ENCODE data around the gene EVPL.

EVPL gene

DNA sequence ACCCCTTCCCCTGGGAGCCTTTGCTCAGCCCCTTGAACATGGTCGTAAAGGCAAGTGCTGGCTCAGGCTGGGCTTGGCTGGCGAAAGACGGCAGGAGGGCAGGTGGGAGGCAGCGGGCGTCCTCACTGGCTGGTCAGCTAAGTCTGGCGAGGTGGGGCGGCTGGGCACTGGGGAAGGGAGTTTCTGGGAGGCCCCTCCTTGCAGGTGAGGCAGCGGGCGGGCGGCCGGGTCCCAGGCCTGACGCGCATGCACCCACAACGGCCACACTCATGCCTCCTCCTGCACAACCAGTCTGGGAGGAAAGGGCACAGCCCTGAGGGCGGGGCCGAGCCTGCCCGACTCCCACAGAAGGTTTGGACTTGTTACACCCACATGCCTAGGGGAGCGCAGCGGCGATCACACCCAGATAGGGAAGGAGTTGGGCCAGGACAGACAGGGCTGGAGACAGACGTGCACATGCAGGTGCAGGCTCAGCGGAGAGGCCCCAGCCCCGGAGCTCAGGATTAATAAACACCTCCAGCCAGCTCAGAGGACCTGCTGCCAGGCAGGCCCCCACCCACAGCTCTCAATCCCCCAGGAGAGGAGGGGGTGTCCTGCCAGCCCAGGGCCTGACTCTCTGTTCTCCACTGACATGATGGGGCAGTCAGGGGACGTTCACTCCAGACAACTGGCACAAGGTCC is at the start of gene EVPL:
TSS of gene EVPL (minus strand) at position 148 of the 681 bp plus-strand sequence. CDS start at position 40, 108 bp downstream.
- Histone ChIP-seq H4K20me1 (ENCODE audit: insufficient read depth, low read length, poor library complexity, severe bottlenecking) (no peaks in the 10 kb centered on the region), H3K9me3 (ENCODE audit: insufficient read depth, low read depth, low read length) (no peaks in the 10 kb centered on the region), H3K9me2 (replicated peaks; ENCODE audit: low read depth, low read length) (no peaks in the 10 kb centered on the region), H3F3A (ENCODE audit: low read depth) (peaks cover 5% of the 10 kb centered on the region; the same call in 1 of the 2 replicates), H3K27me3 (ENCODE audit: insufficient read depth, low read length, poor library complexity, severe bottlenecking) (no peaks in the 10 kb centered on the region), H3K4me2 (ENCODE audit: low read depth, low read length, poor library complexity, severe bottlenecking) (no peak within 1 kb of the TSS), H3K36me3 (ENCODE audit: insufficient read depth, low read length) (no peaks in the 10 kb centered on the region), H3K4me3 (ENCODE audit: low read length, poor library complexity, severe bottlenecking) (no peak within 1 kb of the TSS), H2AFZ (ENCODE audit: low read length) (no peak within 1 kb of the TSS), H3K9ac (ENCODE audit: low read depth, low read length, poor library complexity, severe bottlenecking) (no peak within 1 kb of the TSS), H3K4me1 (ENCODE audit: insufficient read depth, low read length, poor library complexity, severe bottlenecking) (peaks cover 24% of the 10 kb centered on the region), H3K79me2 (ENCODE audit: insufficient read depth, low read length) (no peaks in the 10 kb centered on the region)
- TF ChIP-seq, protein P1, sequence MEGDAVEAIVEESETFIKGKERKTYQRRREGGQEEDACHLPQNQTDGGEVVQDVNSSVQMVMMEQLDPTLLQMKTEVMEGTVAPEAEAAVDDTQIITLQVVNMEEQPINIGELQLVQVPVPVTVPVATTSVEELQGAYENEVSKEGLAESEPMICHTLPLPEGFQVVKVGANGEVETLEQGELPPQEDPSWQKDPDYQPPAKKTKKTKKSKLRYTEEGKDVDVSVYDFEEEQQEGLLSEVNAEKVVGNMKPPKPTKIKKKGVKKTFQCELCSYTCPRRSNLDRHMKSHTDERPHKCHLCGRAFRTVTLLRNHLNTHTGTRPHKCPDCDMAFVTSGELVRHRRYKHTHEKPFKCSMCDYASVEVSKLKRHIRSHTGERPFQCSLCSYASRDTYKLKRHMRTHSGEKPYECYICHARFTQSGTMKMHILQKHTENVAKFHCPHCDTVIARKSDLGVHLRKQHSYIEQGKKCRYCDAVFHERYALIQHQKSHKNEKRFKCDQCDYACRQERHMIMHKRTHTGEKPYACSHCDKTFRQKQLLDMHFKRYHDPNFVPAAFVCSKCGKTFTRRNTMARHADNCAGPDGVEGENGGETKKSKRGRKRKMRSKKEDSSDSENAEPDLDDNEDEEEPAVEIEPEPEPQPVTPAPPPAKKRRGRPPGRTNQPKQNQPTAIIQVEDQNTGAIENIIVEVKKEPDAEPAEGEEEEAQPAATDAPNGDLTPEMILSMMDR (conservative IDR thresholded peaks at IDR 0.05; ENCODE audit: low read length): no peak
- no peak for TF ChIP-seq EZH2phosphoT487 (IDR thresholded peaks at IDR 0.05; ENCODE audit: borderline replicate concordance)

DNA sequence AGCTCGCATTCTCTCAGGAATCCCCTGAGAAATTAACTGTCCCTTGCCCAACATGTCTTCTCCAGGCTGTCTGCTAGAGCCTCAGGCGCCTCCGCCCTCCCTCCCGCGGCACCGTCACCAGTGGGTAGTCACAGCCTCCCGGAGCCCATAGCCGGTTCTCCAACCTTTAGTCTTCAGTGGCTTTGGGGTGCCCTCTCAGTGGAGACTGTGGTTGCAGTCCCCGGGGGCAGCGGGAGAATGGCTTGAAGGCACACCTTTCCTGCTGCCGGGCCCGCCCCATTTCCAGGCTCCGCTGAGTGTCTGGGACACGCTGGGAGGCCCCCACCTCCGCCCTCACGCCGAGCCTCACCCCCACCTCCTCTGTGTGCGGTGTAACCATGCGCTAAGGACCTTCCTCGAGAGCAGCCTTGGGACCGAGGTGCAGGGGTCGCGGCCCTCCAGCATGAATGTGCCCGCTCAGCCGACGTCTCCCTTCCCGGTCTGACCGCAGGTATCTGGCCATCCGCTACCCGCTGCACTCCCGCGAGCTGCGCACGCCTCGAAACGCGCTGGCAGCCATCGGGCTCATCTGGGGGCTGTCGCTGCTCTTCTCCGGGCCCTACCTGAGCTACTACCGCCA is 49.1 kb upstream of the EVPL start:
- Histone ChIP-seq H3K4me2 (ENCODE audit: low read depth, low read length, poor library complexity, severe bottlenecking) (no peak overlapping the region), H3K79me2 (ENCODE audit: insufficient read depth, low read length) (peaks cover 16% of the 10 kb centered on the region), H3K4me3 (ENCODE audit: low read length, poor library complexity, severe bottlenecking) (no peak overlapping the region), H3K4me1 (ENCODE audit: insufficient read depth, low read length, poor library complexity, severe bottlenecking) (peaks cover 7% of the 10 kb centered on the region), H3K9me2 (replicated peaks; ENCODE audit: low read depth, low read length) (no peaks in the 10 kb centered on the region), H3K36me3 (ENCODE audit: insufficient read depth, low read length) (no peaks in the 10 kb centered on the region), H3K9ac (ENCODE audit: low read depth, low read length, poor library complexity, severe bottlenecking) (no peak overlapping the region), H3K27me3 (ENCODE audit: insufficient read depth, low read length, poor library complexity, severe bottlenecking) (no peaks in the 10 kb centered on the region), H3F3A (ENCODE audit: low read depth) (no peaks in the 10 kb centered on the region), H3K9me3 (ENCODE audit: insufficient read depth, low read depth, low read length) (no peaks in the 10 kb centered on the region), H4K20me1 (ENCODE audit: insufficient read depth, low read length, poor library complexity, severe bottlenecking) (peaks cover 4% of the 10 kb centered on the region), H2AFZ (ENCODE audit: low read length) (no peak overlapping the region)
- TF ChIP-seq EZH2phosphoT487 (IDR thresholded peaks at IDR 0.05; ENCODE audit: borderline replicate concordance): no peak
- TF ChIP-seq, protein P1 (conservative IDR thresholded peaks at IDR 0.05; ENCODE audit: low read length): no peak

DNA sequence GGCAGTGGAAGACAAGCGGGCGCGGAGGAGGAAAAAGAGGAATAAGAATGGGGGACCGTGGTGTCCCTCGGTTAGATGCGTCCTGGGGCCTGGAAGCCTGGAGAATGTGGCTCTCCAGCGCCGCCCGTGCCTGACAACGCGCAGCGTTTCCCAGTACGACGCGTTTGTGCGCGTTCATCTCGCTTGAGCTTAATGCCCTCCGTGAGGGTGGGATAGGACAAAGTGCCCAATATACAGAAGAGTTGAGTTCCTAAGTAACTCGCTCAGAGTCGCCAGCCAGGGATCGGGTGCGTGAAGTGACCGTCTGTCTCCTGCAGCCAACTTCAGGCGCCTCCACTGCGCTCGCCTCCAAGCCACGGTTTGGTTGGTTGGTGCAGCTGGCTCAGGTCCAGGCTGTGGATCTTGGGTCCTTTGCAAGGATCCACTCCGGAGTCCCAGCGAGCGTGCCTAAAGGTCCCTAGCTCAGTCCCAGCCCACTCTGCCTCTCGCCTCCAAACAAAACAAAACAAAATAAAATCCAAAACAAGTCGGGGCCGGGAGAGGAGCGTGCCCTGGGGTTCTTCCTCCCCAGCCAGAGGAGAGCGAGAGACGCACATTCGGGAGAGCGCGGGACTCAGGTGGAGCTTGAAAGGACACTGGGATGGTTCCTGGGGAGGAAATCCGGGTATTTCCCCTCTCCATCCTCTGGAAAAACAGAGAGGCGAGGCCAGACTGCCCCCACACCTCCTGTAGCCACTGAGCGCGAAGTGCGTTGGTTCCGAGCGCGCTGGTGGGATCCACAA is 48.4 kb upstream of the EVPL start:
- Histone ChIP-seq H3K9ac (ENCODE audit: low read depth, low read length, poor library complexity, severe bottlenecking) (no peak overlapping the region), H3K4me1 (ENCODE audit: insufficient read depth, low read length, poor library complexity, severe bottlenecking) (peaks cover 9% of the 10 kb centered on the region), H2AFZ (ENCODE audit: low read length) (no peak overlapping the region), H3K4me3 (ENCODE audit: low read length, poor library complexity, severe bottlenecking) (no peak overlapping the region), H3K4me2 (ENCODE audit: low read depth, low read length, poor library complexity, severe bottlenecking) (no peak overlapping the region), H3F3A (ENCODE audit: low read depth) (no peaks in the 10 kb centered on the region), H4K20me1 (ENCODE audit: insufficient read depth, low read length, poor library complexity, severe bottlenecking) (peaks cover 8% of the 10 kb centered on the region), H3K79me2 (ENCODE audit: insufficient read depth, low read length) (peaks cover 23% of the 10 kb centered on the region), H3K9me2 (replicated peaks; ENCODE audit: low read depth, low read length) (no peaks in the 10 kb centered on the region), H3K36me3 (ENCODE audit: insufficient read depth, low read length) (no peaks in the 10 kb centered on the region), H3K9me3 (ENCODE audit: insufficient read depth, low read depth, low read length) (no peaks in the 10 kb centered on the region), H3K27me3 (ENCODE audit: insufficient read depth, low read length, poor library complexity, severe bottlenecking) (no peaks in the 10 kb centered on the region)
- no peak for TF ChIP-seq EZH2phosphoT487 (IDR thresholded peaks at IDR 0.05; ENCODE audit: borderline replicate concordance)
- TF ChIP-seq, protein P1 (conservative IDR thresholded peaks at IDR 0.05; ENCODE audit: low read length): no peak
